Hepatocyte (in vitro differentiated cells): ENCODE measurements around the gene FNDC1. TPM values are rescaled to one million over a fixed set of nuclear protein-coding genes. Genes with fewer than 3 reads are reported as not detected.

Experiments used
- DNase-seq: peaks from one replicate; pipeline ENCODE4 v3.0.0-alpha.2; 2016; ENCODE audit warnings: low spot score
- H2AFZ ChIP-seq: fragments of 200-600 bp; sonication (generic); 2 replicates; pipeline ENCODE4 v1.6.0; 2016; ENCODE audit warnings: antibody characterized with exemption, mild to moderate bottlenecking
- H3K27ac ChIP-seq: fragments of 200-600 bp; sonication (generic); 2 replicates; pipeline ENCODE4 v1.5.1; 2016; ENCODE audit warnings: mild to moderate bottlenecking
- H3K27me3 ChIP-seq: fragments of 200-600 bp; sonication (generic); 2 replicates; pipeline ENCODE4 v1.6.1; 2016
- H3K36me3 ChIP-seq: fragments of 200-600 bp; sonication (generic); replicated peaks from 2 replicates; pipeline ENCODE4 v1.5.1; 2016; ENCODE audit warnings: low read depth; ENCODE audit not compliant: insufficient read depth
- H3K4me1 ChIP-seq: fragments of 200-600 bp; sonication (generic); 2 replicates; pipeline ENCODE4 v1.5.1; 2016; ENCODE audit warnings: mild to moderate bottlenecking, moderate library complexity; ENCODE audit not compliant: insufficient read depth
- H3K4me2 ChIP-seq: fragments of 200-600 bp; sonication (generic); 2 replicates; pipeline ENCODE4 v1.6.0; 2016
- H3K4me3 ChIP-seq: fragments of 200-600 bp; sonication (generic); 2 replicates; pipeline ENCODE4 v1.5.1; 2016; ENCODE audit warnings: mild to moderate bottlenecking
- H3K79me2 ChIP-seq: fragments of 200-600 bp; sonication (generic); 2 replicates; pipeline ENCODE4 v1.6.0; 2017; ENCODE audit warnings: mild to moderate bottlenecking
- H3K9me2 ChIP-seq: fragments of 200-600 bp; sonication (generic); replicated peaks from 2 replicates; pipeline ENCODE4 v1.6.0; 2017; ENCODE audit warnings: mild to moderate bottlenecking; ENCODE audit not compliant: insufficient read depth
- H3K9me3 ChIP-seq: fragments of 200-600 bp; sonication (generic); 2 replicates; pipeline ENCODE4 v1.5.1; 2016; ENCODE audit warnings: low read depth, mild to moderate bottlenecking
- H4K20me1 ChIP-seq: fragments of 200-600 bp; sonication (generic); 2 replicates; pipeline ENCODE4 v1.6.0; 2016; ENCODE audit warnings: mild to moderate bottlenecking; ENCODE audit not compliant: insufficient read depth, poor library complexity, severe bottlenecking
- CTCF ChIP-seq: fragments of 200-600 bp; sonication (generic); IDR thresholded peaks from 2 replicates; pipeline ENCODE4 v1.5.1; 2016; ENCODE audit warnings: antibody characterized with exemption, mild to moderate bottlenecking; ENCODE audit not compliant: poor library complexity
- EZH2 ChIP-seq: fragments of 200-600 bp; sonication (generic); IDR thresholded peaks from 2 replicates; pipeline ENCODE4 v1.6.1; 2016; ENCODE audit warnings: antibody characterized with exemption, mild to moderate bottlenecking, borderline replicate concordance
- EZH2phosphoT487 ChIP-seq: fragments of 200-600 bp; sonication (generic); IDR thresholded peaks from one replicate; pipeline ENCODE4 v1.6.1; 2018; ENCODE audit warnings: antibody characterized with exemption, mild to moderate bottlenecking, low read depth, moderate library complexity; ENCODE audit not compliant: unreplicated experiment, severe bottlenecking
- WGBS: methylation state at CpG from one replicate; pipeline ENCODE4 v1.1.6; 2016; ENCODE audit warnings: low lambda C conversion rate; ENCODE audit errors: missing lambda C conversion rate; 5-methylcytosine and 5-hydroxymethylcytosine counted together
- polyA plus RNA-seq: library from polyadenylated mRNA; unstranded; fragments of >200 nt; fragmentation: Nextera tagmentation; extraction: Ambion mirVana; gene quantifications from 2 replicates; pipeline ENCODE4 v1.2.1, GENCODE V29; 2016
- total RNA-seq: library from RNA; depleted of rRNA; stranded (reverse); fragments of >200 nt; gene quantifications from 2 replicates; pipeline ENCODE4 v1.2.3, GENCODE V29; 2014

FNDC1 gene
- total and polyA plus RNA-seq, 2 experiments from 2014 or later = 1.3 to 1.7 TPM

- Histone ChIP-seq H2AFZ (no peak overlapping the region), H3K9me2 (no peaks in the 10 kb centered on the region), H3K79me2 (no peaks in the 10 kb centered on the region), H3K4me1 (no peaks in the 10 kb centered on the region), H3K4me2 (no peak overlapping the region), H3K27ac (no peak overlapping the region), H3K9me3 (no peaks in the 10 kb centered on the region), H4K20me1 (no peaks in the 10 kb centered on the region), H3K4me3 (no peak overlapping the region), H3K36me3 (no peaks in the 10 kb centered on the region), H3K27me3 (no peaks in the 10 kb centered on the region)
- WGBS = 64% methylated on average over 5 of the region's 5 CpGs
- no peak for TF ChIP-seq EZH2phosphoT487
- TF ChIP-seq CTCF = no peak
- TF ChIP-seq EZH2 = no peak
- DNase-seq = no peak
Observed at GRCh38 chr6:159302594-159302992, 133.4 kb downstream of the FNDC1 start.

GRCh38 chr6:159303159-159303558 is 134.0 kb downstream of the FNDC1 start:
- H4K20me1 ChIP-seq = no peaks in the 10 kb centered on the region
- WGBS = 94% methylated on average over 2 of the region's 2 CpGs
- no peaks in the 10 kb centered on the region for H3K27me3 ChIP-seq
- no peak for DNase-seq
- H2AFZ ChIP-seq = no peak overlapping the region
- H3K36me3 ChIP-seq = no peaks in the 10 kb centered on the region
- no peaks in the 10 kb centered on the region for H3K4me1 ChIP-seq
- no peaks in the 10 kb centered on the region for H3K9me2 ChIP-seq
- no peak overlapping the region for H3K4me2 ChIP-seq
- H3K79me2 ChIP-seq = no peaks in the 10 kb centered on the region
- no peak overlapping the region for H3K27ac ChIP-seq
- no peak overlapping the region for H3K4me3 ChIP-seq
- no peaks in the 10 kb centered on the region for H3K9me3 ChIP-seq
- TF ChIP-seq EZH2 (no peak), EZH2phosphoT487 (no peak), CTCF (no peak)

- no peak for TF ChIP-seq EZH2phosphoT487
- no peak for TF ChIP-seq CTCF
- TF ChIP-seq EZH2 = no peak
- DNase-seq = no peak
Observed at GRCh38 chr6:159303784-159304183, 134.6 kb downstream of the FNDC1 start.

GRCh38 chr6:159304641-159305040 is 135.4 kb downstream of the FNDC1 start:
- DNase-seq = no peak
- TF ChIP-seq EZH2phosphoT487 (no peak), CTCF (no peak), EZH2 (no peak)
- H3K9me3 ChIP-seq = no peaks in the 10 kb centered on the region
- no peaks in the 10 kb centered on the region for H3K27me3 ChIP-seq
- no peaks in the 10 kb centered on the region for H3K36me3 ChIP-seq
- H3K4me2 ChIP-seq = no peak overlapping the region
- 94% methylated on average over 1 of the region's 1 CpG for WGBS
- no peak overlapping the region for H3K27ac ChIP-seq
- no peak overlapping the region for H2AFZ ChIP-seq
- no peaks in the 10 kb centered on the region for H3K4me1 ChIP-seq
- no peaks in the 10 kb centered on the region for H4K20me1 ChIP-seq
- H3K4me3 ChIP-seq = no peak overlapping the region
- H3K9me2 ChIP-seq = no peaks in the 10 kb centered on the region
- H3K79me2 ChIP-seq = no peaks in the 10 kb centered on the region

More at GRCh38 chr6:159303784-159304183, 134.6 kb downstream of the FNDC1 start:
- Histone ChIP-seq H3K9me2 (no peaks in the 10 kb centered on the region), H4K20me1 (no peaks in the 10 kb centered on the region), H3K36me3 (no peaks in the 10 kb centered on the region), H3K27ac (no peak overlapping the region), H3K27me3 (no peaks in the 10 kb centered on the region), H2AFZ (no peak overlapping the region), H3K4me1 (no peaks in the 10 kb centered on the region), H3K9me3 (no peaks in the 10 kb centered on the region), H3K4me3 (no peak overlapping the region), H3K79me2 (no peaks in the 10 kb centered on the region), H3K4me2 (no peak overlapping the region)
- 84% methylated on average over 6 of the region's 6 CpGs for WGBS
